Lower lobe of right lung (tissue), 2 donors: ENCODE measurements around the gene CLEC2L. TPM values are rescaled to one million over a fixed set of nuclear protein-coding genes. Genes with fewer than 3 reads are reported as not detected.

Experiments
- ATAC-seq, 2 donors: fragments of 200-7000 bp; cut with Tn5 transposase; one replicate each; pipeline ENCODE4 v1.9.1; 2020 to 2022; ENCODE audit warnings: mild to moderate bottlenecking in 2 of 2, moderate library complexity in 2 of 2
- DNase-seq: peaks from one replicate; pipeline ENCODE4 v3.0.0-alpha.2; 2020
- H3K27ac ChIP-seq: fragments of 200-600 bp; one replicate; pipeline ENCODE4 v1.8.0; 2022
- H3K27me3 ChIP-seq: fragments of 200-600 bp; one replicate; pipeline ENCODE4 v1.8.0; 2022; ENCODE audit warnings: low read depth
- H3K36me3 ChIP-seq: fragments of 200-600 bp; one replicate; pipeline ENCODE4 v1.8.0; 2022; ENCODE audit warnings: mild to moderate bottlenecking
- H3K4me1 ChIP-seq: fragments of 200-600 bp; one replicate; pipeline ENCODE4 v1.8.0; 2022
- H3K4me3 ChIP-seq: fragments of 200-600 bp; one replicate; pipeline ENCODE4 v1.8.0; 2022; ENCODE audit warnings: mild to moderate bottlenecking
- H3K9me3 ChIP-seq: fragments of 200-600 bp; one replicate; pipeline ENCODE4 v1.8.0; 2022
- CTCF ChIP-seq: fragments of 200-600 bp; IDR thresholded peaks from one replicate; pipeline ENCODE4 v1.8.0; 2022; ENCODE audit warnings: antibody characterized with exemption, mild to moderate bottlenecking
- intact Hi-C: fragments of 100-400 bp; cut with DNase I; formaldehyde crosslinking; loops from one replicate; pipeline ENCODE4 v1.11.0; 2022
- total RNA-seq: library from RNA; stranded (reverse); fragmentation: NEBNext Ultra II Directional; extraction: Animal tissue kit (Norgen Biotek cat#: 25700); gene quantifications from one replicate; pipeline ENCODE4 v1.2.1, GENCODE V29; 2021
- donor health status: DM: no; HTN: yes; CAD: no; lungs with severe emphysema.

CLEC2L gene
- total RNA-seq, 1 donor from 2014 or later, result not detected

DNA sequence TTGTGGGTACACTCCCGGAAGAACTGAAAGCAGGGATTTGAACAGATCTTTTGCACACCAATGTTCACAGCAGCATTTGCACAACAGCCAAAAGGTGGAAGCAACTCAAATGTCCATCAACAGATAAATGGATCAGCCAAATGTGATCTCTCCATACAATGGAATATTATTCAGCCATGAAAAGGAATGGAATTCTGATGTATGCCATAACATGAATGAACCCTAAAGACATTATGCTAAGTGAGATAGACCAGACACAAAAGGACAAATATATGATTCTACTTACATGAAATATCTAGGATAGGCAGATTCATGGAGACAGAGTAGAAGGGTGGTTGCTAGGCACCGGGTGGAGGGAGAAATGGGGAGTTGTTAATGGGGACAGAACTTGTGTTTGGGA is 36.7 kb downstream of the CLEC2L start:
- Histone ChIP-seq H3K27ac (no peak overlapping the region), H3K4me1 (peaks cover 11% of the 10 kb centered on the region), H3K9me3 (no peaks in the 10 kb centered on the region), H3K27me3 (no peaks in the 10 kb centered on the region), H3K36me3 (peaks cover 7% of the 10 kb centered on the region), H3K4me3 (no peak overlapping the region)
- DNase-seq (no peak), ATAC-seq (no peak)
- TF ChIP-seq CTCF, result no peak
- intact Hi-C loops, result no loop called here

GRCh38 chr7:139560678-139561077 is 37.2 kb downstream of the CLEC2L start:
- Histone ChIP-seq H3K36me3 (peaks cover 7% of the 10 kb centered on the region), H3K27ac (no peak overlapping the region), H3K27me3 (no peaks in the 10 kb centered on the region), H3K4me1 (peaks cover 11% of the 10 kb centered on the region), H3K9me3 (no peaks in the 10 kb centered on the region), H3K4me3 (no peak overlapping the region)
- no peak for TF ChIP-seq CTCF
- intact Hi-C loops, result no loop called here
- no peak for ATAC-seq
- DNase-seq, result no peak

GRCh38 chr7:139562491-139562890 is 39.0 kb downstream of the CLEC2L start:
- Histone ChIP-seq H3K27me3 (no peaks in the 10 kb centered on the region), H3K36me3 (peaks cover 7% of the 10 kb centered on the region), H3K4me3 (no peak overlapping the region), H3K9me3 (no peaks in the 10 kb centered on the region), H3K27ac (no peak overlapping the region), H3K4me1 (peaks cover 11% of the 10 kb centered on the region)
- TF ChIP-seq CTCF, result no peak
- DNase-seq, result no peak
- ATAC-seq, result peak in 1 of 2 donors; percentile 40
- intact Hi-C loops, result no loop called here

DNA sequence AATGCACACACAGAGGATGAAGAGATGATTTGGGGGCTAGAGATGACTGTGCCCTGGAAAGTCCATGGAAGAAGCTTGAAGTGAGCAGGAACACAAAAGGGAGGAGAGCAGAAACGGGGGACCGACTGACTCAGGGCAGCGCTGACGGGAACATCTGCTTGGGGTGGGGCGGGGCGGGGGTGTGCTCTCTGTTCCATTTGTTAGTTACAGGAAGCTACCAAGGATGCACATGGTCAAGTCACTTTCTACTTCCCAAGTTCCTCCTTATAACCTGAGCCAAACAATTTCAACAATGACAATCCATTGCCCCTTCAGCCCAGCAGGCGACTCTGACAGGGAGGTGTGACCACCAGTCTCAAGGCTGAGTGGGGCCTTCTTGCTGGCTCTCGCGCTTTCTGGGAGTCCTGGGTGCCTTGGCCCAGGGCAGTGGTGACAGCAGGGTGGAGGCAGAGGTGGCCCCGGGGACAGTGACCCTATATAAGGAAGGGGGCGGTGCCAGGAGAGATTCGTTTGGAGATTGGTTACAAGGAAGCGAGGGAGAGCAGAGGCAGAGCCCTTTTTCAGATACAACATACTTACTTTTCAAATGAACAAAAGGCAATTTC is 39.6 kb downstream of the CLEC2L start:
- TF ChIP-seq CTCF, result no peak
- ATAC-seq, result peak in 1 of 2 donors; percentile 53
- Histone ChIP-seq H3K4me3 (no peak overlapping the region), H3K9me3 (no peaks in the 10 kb centered on the region), H3K27me3 (no peaks in the 10 kb centered on the region), H3K4me1 (peaks cover 11% of the 10 kb centered on the region), H3K36me3 (peaks cover 7% of the 10 kb centered on the region), H3K27ac (no peak overlapping the region)
- intact Hi-C loops, result no loop called here
- DNase-seq, result no peak

DNA sequence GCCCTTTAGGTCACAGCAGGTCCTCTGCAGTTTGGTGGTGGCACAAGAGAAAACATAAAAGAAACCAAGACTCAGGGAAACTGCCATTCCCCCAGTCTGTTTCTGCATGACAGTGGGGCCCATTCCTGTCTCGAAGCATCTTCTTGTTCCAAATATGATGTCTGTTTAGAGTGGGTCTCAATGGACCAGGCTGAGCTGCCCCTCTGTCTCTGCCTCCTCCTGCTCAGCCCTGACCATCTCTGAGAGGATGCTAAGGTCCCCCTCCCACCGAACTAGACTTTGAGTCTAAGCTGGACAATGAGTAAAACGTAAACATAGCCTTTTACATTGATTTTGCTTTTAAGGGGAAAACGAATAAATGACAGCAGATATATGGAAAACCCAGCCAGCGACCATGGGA is 40.4 kb downstream of the CLEC2L start:
- no peak for ATAC-seq

More for the DNA sequence above, 40.4 kb downstream of the CLEC2L start:
- Histone ChIP-seq H3K27me3 (no peaks in the 10 kb centered on the region), H3K9me3 (no peaks in the 10 kb centered on the region), H3K4me1 (peaks cover 11% of the 10 kb centered on the region), H3K36me3 (peaks cover 9% of the 10 kb centered on the region), H3K27ac (no peak overlapping the region), H3K4me3 (no peak overlapping the region)
- TF ChIP-seq CTCF, result no peak
- intact Hi-C loops, result no loop called here
- DNase-seq, result no peak
